Retinal pigment epithelial cell (primary cell): ENCODE data around the gene TMED10.
A peak's percentile ranks its signal among the peaks of the same experiment; 100 is the strongest.

Experiments
- DNase-seq: peaks from one replicate; pipeline ENCODE4 v3.0.0-alpha.2; 2010; ENCODE audit warnings: low read depth
- H3K4me3 ChIP-seq: 2 replicates; pipeline ENCODE4 v1.5.1; 2011; ENCODE audit warnings: mild to moderate bottlenecking, low read length, control low read depth, moderate library complexity
- TF ChIP-seq, protein P1 (sequence below): conservative IDR thresholded peaks from 2 replicates; pipeline ENCODE4 v1.5.1; 2011; ENCODE audit warnings: low read depth, low read length, control low read depth, inconsistent platforms

TMED10 gene

DNA sequence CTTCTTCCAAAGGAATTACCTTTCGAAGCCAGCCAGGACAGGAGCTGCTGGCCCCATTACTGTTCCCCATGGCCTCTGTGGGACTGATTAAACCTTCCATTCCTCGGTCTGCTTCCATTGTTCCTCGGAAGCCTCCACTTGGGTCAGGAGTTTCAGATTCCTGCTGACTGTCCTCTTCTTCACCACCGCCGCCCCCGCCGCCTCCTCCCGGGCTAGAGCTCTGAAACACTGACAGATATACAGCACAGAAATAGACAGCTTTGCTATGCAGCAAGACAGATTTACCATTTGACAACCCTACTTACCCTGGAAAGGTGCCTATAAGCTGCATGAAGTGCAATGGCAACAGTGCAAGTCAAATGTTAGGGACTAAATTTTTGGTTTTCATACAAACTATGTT, 85.2 kb downstream of the TMED10 start:
- no peak for DNase-seq
- TF ChIP-seq, protein P1, sequence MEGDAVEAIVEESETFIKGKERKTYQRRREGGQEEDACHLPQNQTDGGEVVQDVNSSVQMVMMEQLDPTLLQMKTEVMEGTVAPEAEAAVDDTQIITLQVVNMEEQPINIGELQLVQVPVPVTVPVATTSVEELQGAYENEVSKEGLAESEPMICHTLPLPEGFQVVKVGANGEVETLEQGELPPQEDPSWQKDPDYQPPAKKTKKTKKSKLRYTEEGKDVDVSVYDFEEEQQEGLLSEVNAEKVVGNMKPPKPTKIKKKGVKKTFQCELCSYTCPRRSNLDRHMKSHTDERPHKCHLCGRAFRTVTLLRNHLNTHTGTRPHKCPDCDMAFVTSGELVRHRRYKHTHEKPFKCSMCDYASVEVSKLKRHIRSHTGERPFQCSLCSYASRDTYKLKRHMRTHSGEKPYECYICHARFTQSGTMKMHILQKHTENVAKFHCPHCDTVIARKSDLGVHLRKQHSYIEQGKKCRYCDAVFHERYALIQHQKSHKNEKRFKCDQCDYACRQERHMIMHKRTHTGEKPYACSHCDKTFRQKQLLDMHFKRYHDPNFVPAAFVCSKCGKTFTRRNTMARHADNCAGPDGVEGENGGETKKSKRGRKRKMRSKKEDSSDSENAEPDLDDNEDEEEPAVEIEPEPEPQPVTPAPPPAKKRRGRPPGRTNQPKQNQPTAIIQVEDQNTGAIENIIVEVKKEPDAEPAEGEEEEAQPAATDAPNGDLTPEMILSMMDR: no peak
- H3K4me3 ChIP-seq: no peak overlapping the region

DNA sequence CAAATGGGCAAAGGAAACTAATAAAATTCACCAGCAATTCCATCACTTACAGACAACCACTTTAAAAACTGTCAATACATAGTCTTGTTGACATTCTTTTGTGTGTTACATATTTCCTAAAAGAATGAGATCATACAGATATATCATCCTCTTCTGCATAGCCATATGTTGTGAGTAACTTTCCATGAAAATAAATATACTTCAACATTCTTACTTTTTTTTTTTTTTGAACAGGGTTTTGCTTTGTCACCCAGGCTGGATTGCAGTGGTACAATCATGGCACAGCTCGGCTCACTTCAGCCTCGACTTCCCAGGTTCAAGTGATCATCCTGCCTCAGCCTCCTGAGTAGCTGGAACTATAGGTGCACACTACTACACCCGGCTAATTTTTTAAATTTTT, 86.1 kb downstream of the TMED10 start:
- TF ChIP-seq, protein P1: no peak
- no peak overlapping the region for H3K4me3 ChIP-seq
- no peak for DNase-seq

DNA sequence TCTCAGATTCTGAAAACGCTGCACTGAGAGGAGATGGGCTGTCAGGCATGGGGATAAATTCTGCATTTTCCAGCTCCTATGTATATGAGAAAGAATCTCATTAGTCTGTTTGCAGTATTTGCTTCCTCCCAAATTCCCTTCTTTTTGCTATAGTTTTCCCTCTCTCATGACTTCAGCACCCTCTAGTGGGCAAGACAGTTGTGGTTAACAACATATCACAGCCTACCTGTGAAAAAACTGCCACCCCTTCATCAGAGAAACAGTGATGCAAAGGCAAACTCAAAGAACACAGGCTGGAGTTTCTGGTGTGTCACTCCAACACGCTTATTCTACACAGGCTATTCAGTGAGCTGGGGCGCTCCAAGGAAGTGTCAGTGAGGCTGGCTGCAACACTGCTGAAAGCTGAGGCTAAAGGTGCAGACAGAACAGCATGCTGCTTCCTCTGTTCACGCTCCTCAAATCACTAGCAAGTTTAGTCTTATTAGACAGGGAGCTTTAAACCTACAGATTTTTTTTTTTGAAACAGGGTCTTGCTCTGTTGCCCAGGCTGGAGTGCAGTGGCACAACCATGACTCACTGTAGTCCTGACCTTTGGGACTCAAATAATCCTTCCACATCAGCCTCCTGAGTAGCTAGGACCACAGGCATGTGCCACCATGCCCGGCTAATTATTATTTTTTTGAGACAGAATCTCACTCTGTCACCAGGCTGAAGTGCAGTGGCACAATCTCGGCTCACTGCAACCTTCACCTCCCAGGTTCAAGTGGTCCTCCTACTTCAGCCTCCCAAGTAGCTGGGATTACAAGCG, 87.6 kb downstream of the TMED10 start:
- no peak for DNase-seq

DNA sequence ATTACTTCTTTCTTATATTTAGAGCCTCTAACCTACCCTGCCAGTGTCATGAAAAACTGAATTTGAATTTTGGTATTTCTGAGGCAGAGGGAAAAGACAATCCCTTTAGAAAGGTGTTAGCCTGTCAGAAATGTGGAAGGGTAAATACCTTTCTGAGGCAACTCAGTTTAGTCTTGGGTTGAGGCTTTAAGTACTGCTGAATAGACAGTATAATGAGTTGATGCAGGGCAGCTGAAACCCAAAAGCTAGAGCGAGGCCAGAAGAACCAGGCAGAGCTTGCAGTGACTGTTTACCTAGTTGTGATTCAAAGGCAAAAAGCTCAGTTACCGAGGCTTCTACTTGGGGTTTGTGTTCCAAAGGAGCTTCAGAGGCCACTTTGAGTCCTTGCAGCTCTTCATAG, 88.3 kb downstream of the TMED10 start:
- TF ChIP-seq, protein P1: no peak
- no peak for DNase-seq
- H3K4me3 ChIP-seq: no peak overlapping the region

More for the DNA sequence above, 87.6 kb downstream of the TMED10 start:
- H3K4me3 ChIP-seq: no peak overlapping the region
- TF ChIP-seq, protein P1: peak; percentile 86

DNA sequence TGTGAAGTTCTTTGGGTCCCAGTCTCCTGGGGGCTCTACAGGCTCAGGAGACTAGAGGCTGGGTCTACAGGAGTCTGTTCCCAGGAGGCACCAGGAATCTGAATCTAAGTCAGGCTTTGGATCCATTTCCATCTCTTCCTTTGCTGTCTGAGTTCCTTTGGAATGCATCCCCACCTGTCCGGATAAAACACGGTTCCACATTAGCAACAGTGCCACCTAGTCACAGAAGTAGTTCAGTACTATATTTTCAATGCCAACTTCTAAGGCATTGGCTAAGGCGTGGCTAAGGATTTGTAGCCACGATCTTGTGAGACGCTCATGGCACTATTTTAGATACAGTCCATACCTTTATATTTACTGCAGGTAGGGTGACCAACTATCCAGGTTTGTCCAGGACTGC, 91.9 kb downstream of the TMED10 start:
- DNase-seq: no peak
- H3K4me3 ChIP-seq: no peak overlapping the region
- TF ChIP-seq, protein P1: peak; percentile 27

DNA sequence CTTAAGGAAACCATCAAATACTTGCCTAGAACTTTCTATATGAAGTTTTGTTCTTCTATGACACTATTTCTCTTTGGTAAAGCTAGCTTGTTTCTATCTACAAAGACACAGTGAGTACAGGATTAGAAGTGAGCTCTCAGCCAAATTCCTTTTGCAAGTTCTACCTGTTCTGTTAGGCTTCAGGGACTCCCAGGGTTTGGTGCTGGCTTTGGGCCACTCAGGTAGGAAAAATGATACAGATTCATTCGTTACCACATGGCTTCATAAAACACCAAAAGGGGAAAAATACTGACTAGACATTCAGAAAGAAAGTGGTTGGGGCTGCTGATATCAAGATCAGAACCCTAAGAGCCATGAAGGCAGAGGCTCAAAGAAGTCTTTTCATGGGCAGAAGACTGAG, 93.1 kb downstream of the TMED10 start:
- H3K4me3 ChIP-seq: no peak overlapping the region
- TF ChIP-seq, protein P1: no peak
- no peak for DNase-seq

DNA sequence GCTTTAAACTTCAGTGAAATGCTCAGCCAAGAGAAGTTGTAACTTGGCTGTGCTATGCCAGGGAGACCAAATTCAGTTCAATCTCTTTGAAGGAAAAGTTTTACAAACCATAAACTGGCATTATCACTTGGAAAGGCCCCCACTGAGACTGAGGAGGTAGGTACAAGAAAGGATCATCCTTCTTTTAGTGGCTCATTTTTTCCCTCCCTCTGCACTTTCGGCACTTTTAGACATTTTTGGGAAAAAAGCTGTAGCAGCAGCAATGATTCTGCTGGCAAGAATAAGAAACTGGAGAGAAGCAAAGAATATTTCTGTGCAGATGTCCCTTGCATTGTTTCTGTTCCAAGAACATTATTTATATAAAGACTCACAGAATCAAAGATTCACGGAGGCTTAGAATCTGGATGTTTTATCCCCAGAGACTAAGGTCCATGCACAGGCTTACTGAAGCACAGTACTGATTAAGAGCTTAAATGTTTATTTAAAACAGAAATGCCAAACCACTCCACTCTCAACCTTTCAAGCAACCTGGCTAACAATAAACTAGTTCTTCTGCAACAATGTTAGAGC, 94.7 kb downstream of the TMED10 start:
- no peak overlapping the region for H3K4me3 ChIP-seq
- no peak for DNase-seq
- TF ChIP-seq, protein P1: no peak
